ENCODE data around the gene EDDM3A.

Gene EDDM3A

DNA sequence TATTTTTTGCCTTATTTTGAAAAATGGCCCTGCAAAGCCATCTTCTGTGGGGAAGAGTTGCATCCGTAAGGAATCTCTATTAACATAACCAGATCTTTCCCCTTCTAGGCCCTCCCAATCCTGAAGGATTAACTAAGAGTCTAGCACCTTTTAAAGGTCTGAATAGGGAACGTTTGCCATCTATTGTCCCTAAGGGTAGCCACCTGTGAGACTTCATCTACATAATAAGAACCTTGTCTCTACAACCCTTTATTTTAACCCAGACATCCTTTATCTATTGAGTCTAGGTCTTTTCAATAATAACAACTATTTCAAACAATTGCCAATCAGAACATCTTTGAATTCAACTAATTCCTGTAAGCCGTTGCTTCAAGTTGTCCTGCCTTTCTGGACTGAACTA is 27.0 kb downstream of the EDDM3A start:
- H3K36me3 ChIP-seq (ENCODE audit: insufficient read depth, low read length), result no peaks in the 10 kb centered on the region
- H3K9ac ChIP-seq (ENCODE audit: low read depth, low read length, poor library complexity, severe bottlenecking), result no peak overlapping the region
- no peak overlapping the region for H3K4me2 ChIP-seq (ENCODE audit: low read depth, low read length, poor library complexity, severe bottlenecking)
- no peak for TF ChIP-seq EZH2phosphoT487 (IDR thresholded peaks at IDR 0.05; ENCODE audit: borderline replicate concordance)
- TF ChIP-seq, protein P1, sequence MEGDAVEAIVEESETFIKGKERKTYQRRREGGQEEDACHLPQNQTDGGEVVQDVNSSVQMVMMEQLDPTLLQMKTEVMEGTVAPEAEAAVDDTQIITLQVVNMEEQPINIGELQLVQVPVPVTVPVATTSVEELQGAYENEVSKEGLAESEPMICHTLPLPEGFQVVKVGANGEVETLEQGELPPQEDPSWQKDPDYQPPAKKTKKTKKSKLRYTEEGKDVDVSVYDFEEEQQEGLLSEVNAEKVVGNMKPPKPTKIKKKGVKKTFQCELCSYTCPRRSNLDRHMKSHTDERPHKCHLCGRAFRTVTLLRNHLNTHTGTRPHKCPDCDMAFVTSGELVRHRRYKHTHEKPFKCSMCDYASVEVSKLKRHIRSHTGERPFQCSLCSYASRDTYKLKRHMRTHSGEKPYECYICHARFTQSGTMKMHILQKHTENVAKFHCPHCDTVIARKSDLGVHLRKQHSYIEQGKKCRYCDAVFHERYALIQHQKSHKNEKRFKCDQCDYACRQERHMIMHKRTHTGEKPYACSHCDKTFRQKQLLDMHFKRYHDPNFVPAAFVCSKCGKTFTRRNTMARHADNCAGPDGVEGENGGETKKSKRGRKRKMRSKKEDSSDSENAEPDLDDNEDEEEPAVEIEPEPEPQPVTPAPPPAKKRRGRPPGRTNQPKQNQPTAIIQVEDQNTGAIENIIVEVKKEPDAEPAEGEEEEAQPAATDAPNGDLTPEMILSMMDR (conservative IDR thresholded peaks at IDR 0.05; ENCODE audit: low read length), result no peak
- H3F3A ChIP-seq (ENCODE audit: low read depth), result no peaks in the 10 kb centered on the region
- H3K4me3 ChIP-seq (ENCODE audit: low read length, poor library complexity, severe bottlenecking), result no peak overlapping the region
- no peak overlapping the region for H2AFZ ChIP-seq (ENCODE audit: low read length)
- H3K79me2 ChIP-seq (ENCODE audit: insufficient read depth, low read length), result no peaks in the 10 kb centered on the region
- no peaks in the 10 kb centered on the region for H4K20me1 ChIP-seq (ENCODE audit: insufficient read depth, low read length, poor library complexity, severe bottlenecking)
- H3K9me2 ChIP-seq (replicated peaks; ENCODE audit: low read depth, low read length), result no peaks in the 10 kb centered on the region
- H3K4me1 ChIP-seq (ENCODE audit: insufficient read depth, low read length, poor library complexity, severe bottlenecking), result no peaks in the 10 kb centered on the region
- H3K9me3 ChIP-seq (ENCODE audit: insufficient read depth, low read depth, low read length), result no peaks in the 10 kb centered on the region
- no peaks in the 10 kb centered on the region for H3K27me3 ChIP-seq (ENCODE audit: insufficient read depth, low read length, poor library complexity, severe bottlenecking)

DNA sequence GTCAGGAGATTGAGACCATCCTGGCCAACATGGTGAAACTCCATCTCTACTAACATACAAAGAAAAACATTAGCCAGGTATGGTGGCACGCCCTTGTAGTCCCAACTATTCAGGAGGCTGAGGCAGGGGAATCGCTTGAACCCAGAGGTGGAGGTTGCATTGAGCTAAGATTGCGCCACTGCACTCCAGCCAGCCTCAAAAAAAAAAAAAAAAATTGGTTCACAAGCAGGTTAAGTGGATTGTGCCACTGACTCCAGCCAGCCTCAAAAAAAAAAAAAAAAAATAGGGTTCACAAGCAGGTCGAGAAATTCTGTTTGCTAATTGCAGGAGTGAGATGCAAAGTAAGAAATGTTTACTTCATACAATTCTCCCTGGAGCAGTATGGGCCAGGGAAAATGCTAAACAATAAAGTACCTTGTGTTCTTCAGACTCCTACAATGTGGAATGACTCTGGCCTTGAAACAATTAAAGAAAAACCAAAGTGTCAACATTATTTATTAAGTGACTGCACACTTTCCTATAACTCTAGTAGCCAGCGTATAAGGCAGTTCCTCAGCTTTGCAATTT is 28.7 kb downstream of the EDDM3A start:
- Histone ChIP-seq H3K9me3 (ENCODE audit: insufficient read depth, low read depth, low read length) (no peaks in the 10 kb centered on the region), H3F3A (ENCODE audit: low read depth) (no peaks in the 10 kb centered on the region), H2AFZ (ENCODE audit: low read length) (no peak overlapping the region), H3K4me1 (ENCODE audit: insufficient read depth, low read length, poor library complexity, severe bottlenecking) (no peaks in the 10 kb centered on the region), H3K9ac (ENCODE audit: low read depth, low read length, poor library complexity, severe bottlenecking) (no peak overlapping the region), H3K27me3 (ENCODE audit: insufficient read depth, low read length, poor library complexity, severe bottlenecking) (no peaks in the 10 kb centered on the region), H3K4me3 (ENCODE audit: low read length, poor library complexity, severe bottlenecking) (no peak overlapping the region), H3K36me3 (ENCODE audit: insufficient read depth, low read length) (no peaks in the 10 kb centered on the region), H3K9me2 (replicated peaks; ENCODE audit: low read depth, low read length) (no peaks in the 10 kb centered on the region), H3K79me2 (ENCODE audit: insufficient read depth, low read length) (no peaks in the 10 kb centered on the region), H4K20me1 (ENCODE audit: insufficient read depth, low read length, poor library complexity, severe bottlenecking) (no peaks in the 10 kb centered on the region), H3K4me2 (ENCODE audit: low read depth, low read length, poor library complexity, severe bottlenecking) (no peak overlapping the region)
- TF ChIP-seq, protein P1 (conservative IDR thresholded peaks at IDR 0.05; ENCODE audit: low read length), result no peak
- TF ChIP-seq EZH2phosphoT487 (IDR thresholded peaks at IDR 0.05; ENCODE audit: borderline replicate concordance), result no peak

DNA sequence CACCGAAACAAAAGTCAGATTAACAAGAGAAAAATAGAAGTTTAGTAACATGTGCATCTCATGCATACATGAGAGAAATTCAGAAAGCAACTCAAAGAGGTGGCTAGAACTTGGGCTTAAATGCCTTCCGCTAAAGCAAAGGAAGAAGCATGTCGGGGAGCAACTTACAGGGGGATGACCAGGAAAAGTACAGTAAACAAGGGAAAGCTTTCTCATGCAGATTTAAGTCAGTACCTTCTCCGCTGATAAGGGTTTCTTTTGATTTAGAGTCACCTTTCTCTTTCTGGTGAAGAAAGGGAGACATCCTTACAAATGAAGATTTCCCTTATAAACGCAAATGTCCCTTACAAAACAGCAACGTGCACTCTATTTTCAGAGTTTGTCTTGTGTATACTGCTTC is 29.4 kb downstream of the EDDM3A start:
- no peak for TF ChIP-seq EZH2phosphoT487 (IDR thresholded peaks at IDR 0.05; ENCODE audit: borderline replicate concordance)
- TF ChIP-seq, protein P1 (conservative IDR thresholded peaks at IDR 0.05; ENCODE audit: low read length), result no peak
- Histone ChIP-seq H3K9ac (ENCODE audit: low read depth, low read length, poor library complexity, severe bottlenecking) (no peak overlapping the region), H3K79me2 (ENCODE audit: insufficient read depth, low read length) (no peaks in the 10 kb centered on the region), H3K36me3 (ENCODE audit: insufficient read depth, low read length) (no peaks in the 10 kb centered on the region), H3K4me3 (ENCODE audit: low read length, poor library complexity, severe bottlenecking) (no peak overlapping the region), H3K9me2 (replicated peaks; ENCODE audit: low read depth, low read length) (no peaks in the 10 kb centered on the region), H3K4me1 (ENCODE audit: insufficient read depth, low read length, poor library complexity, severe bottlenecking) (no peaks in the 10 kb centered on the region), H3K4me2 (ENCODE audit: low read depth, low read length, poor library complexity, severe bottlenecking) (no peak overlapping the region), H2AFZ (ENCODE audit: low read length) (no peak overlapping the region), H4K20me1 (ENCODE audit: insufficient read depth, low read length, poor library complexity, severe bottlenecking) (no peaks in the 10 kb centered on the region), H3K27me3 (ENCODE audit: insufficient read depth, low read length, poor library complexity, severe bottlenecking) (no peaks in the 10 kb centered on the region), H3F3A (ENCODE audit: low read depth) (no peaks in the 10 kb centered on the region), H3K9me3 (ENCODE audit: insufficient read depth, low read depth, low read length) (no peaks in the 10 kb centered on the region)

Measured in Loucy (cell line).